Body of pancreas (tissue), 4 donors: ENCODE results near the gene UBE2E2.

ENCODE experiments used
- POLR2A ChIP-seq, 3 donors: fragments of 450-650 bp; IDR thresholded peaks; one replicate each; pipeline ENCODE4 v1.6.1; 2016; ENCODE audit warnings: antibody characterized with exemption in 3 of 3, mild to moderate bottlenecking in 2 of 3
- TF ChIP-seq, protein P1 (sequence below), 7 experiments: fragments of 450-650 bp in 4 of 7; fragments of 200-600 bp in 3 of 7; sonication (generic) in 3 of 7; IDR thresholded peaks; one replicate each; pipeline ENCODE4 v1.5.1; 2016 to 2019; ENCODE audit warnings: antibody characterized with exemption in 7 of 7

DNA sequence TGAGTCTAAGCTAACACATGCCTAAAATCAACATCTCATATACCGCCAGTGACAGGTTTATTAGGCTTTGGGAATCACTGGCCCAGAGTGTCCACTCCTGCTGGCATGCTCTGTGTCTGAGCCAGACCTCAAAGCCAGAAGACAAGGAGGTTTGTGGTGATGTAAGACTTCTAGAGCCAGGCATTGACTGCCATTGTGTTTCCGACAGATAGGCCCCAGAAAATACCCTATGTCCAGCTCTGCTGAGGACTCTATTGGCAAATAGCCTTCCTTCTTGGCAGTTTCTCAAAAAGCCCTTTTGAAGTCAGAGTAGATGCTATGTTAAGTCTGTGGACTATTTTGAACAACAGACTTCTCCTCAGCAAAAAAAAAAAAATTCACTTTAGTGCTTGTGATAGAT lies 420.7 kb downstream of the UBE2E2 start:
- TF ChIP-seq, protein P1, sequence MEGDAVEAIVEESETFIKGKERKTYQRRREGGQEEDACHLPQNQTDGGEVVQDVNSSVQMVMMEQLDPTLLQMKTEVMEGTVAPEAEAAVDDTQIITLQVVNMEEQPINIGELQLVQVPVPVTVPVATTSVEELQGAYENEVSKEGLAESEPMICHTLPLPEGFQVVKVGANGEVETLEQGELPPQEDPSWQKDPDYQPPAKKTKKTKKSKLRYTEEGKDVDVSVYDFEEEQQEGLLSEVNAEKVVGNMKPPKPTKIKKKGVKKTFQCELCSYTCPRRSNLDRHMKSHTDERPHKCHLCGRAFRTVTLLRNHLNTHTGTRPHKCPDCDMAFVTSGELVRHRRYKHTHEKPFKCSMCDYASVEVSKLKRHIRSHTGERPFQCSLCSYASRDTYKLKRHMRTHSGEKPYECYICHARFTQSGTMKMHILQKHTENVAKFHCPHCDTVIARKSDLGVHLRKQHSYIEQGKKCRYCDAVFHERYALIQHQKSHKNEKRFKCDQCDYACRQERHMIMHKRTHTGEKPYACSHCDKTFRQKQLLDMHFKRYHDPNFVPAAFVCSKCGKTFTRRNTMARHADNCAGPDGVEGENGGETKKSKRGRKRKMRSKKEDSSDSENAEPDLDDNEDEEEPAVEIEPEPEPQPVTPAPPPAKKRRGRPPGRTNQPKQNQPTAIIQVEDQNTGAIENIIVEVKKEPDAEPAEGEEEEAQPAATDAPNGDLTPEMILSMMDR (IDR thresholded peaks at IDR 0.05), result no peak
- TF ChIP-seq POLR2A (IDR thresholded peaks at IDR 0.05), result no peak
